IPS-NIHi7 (cell line): Measurements from ENCODE around the gene EML6.

ENCODE experiments used
- DNase-seq: peaks from one replicate; pipeline ENCODE4 v3.0.0; 2012; ENCODE audit warnings: mixed read lengths; ENCODE audit errors: extremely low spot score

EML6 gene

DNA sequence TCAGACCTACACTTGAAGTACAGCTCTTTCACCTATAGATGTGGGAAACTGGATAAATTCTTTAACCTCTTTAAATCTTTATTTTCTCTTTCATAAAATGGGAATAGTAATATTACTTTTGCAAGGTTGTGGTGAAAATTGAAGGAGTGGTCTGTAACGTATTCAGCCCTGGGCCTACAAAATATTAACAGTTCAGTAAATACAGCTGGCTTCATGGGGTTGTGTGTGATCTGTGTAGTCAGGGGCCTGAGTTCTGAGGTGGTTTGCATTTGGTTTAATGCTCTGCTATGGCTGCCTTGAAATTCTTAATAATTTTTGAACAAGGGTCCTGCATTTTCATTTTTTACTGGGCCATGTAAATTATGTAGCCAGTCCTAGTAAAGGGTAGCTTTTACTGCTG is 16.8 kb upstream of the EML6 start:
- DNase-seq: no peak

DNA sequence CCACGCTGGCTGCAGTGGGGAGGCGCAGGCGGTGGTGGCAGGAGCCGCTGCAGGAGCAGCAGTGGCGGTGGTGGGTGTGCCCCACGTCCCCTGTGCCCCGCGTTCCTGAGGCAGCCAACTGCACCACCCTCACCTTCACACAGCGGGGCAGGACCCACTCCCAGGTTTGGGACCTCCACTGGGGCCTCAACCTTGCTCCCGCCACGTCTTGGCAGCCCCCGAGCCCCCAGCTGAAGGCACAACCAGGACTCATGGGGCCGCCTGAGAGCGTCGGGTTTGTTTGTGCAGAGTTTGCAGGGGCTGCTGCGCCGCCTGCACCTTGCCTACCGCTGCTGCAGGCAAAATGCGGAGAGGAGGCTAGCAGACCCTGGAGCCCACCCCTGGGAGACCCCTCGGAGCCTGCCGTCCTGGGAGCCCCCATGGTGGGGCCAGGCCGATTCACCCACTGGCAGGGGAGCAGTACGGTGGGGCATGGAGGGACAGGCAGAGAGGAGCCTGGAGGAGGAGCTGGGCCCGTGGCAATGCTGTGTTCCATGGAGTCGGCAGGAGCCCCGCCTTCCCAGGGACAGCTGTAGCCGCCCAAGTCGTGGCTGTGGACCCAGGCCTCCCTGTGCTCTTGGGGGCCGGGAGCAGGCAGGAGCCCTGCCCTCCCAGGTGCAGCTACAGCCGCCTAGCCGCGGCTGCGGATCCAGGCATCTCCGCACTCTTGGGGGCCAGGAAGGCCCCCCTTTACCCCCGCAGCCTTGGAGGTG is 14.7 kb upstream of the EML6 start:
- DNase-seq: peak; percentile 20

DNA sequence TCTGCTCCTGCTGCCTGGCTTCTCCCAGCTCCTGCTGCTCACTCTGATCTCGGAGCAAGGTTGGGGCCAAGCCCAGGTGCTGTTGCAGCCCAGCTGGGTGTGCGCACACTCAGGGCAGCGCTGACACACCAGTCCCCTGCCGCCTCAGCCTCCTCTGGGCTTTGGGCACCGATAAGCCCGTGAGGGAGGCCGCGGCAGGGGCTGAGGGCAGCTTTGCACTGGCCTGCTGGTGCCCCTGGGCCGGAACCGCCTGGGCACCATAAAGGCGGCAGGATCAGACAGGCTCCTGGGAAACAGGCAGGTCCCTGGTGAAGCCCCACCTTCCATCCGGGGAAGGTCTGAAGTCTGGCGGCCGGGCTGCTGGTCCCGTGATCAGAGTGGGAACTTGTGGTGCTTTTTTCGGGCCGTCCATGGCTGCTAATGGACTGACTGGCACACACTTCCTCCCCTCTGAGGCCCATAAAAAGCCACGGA is 14.1 kb upstream of the EML6 start:
- no peak for DNase-seq

DNA sequence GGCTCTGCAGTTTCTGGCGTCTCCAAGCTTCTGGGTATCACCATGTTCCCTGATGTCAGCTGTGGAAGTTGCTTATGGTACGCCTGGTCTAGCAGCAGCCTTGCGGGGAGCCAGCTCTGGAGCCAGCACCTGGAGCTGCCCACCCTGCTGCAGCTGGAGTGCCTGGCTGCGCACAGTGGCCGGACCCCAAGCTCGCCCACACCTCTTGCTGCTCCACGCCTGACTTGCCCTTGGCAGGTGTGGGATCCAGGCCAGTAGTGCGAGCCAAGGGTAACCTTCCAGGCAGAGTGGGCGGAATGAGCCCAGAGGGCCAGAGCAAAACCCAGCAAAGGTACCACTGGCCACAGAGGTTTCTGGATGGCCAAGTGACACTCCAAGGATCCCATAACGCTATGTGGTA is 13.2 kb upstream of the EML6 start:
- no peak for DNase-seq

DNA sequence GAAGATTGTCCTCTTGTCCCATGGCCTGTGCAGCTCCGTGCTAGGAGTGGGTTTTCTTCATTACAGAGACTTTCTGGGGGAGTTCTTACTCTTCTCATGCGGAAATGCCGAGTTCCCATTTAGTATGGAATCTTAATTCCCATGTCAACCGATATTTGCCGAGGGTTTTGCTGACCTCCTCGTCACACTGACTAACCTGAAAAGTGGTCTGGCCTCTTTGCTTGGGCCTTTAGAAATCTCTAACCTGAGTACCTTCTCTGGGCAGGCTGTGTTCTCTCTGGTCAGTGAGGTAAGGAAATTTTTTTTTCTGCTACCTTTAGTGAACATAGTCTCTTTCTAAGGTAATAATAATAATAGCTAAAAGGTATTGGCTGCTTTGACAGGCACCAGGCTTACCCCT is 10.9 kb upstream of the EML6 start:
- DNase-seq: no peak

DNA sequence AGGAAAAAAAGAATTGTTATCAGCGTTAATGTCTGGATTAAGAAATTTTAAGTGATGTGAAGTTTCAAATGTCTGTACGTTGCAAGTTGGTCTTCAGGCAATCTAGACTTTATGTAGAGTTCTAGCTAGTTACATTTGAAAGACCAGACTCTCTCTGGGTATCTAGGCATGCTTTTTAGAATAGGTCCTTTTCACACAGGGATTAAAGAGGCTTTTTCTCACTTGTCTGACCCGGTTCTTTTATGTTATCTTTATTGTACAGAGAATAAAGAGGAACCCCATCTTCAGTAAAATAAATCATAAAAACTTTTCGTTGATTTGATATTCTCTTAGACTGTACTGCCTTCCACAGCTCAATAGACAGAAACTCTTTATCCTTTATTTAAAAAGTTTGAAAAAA is 8.5 kb upstream of the EML6 start:
- no peak for DNase-seq

DNA sequence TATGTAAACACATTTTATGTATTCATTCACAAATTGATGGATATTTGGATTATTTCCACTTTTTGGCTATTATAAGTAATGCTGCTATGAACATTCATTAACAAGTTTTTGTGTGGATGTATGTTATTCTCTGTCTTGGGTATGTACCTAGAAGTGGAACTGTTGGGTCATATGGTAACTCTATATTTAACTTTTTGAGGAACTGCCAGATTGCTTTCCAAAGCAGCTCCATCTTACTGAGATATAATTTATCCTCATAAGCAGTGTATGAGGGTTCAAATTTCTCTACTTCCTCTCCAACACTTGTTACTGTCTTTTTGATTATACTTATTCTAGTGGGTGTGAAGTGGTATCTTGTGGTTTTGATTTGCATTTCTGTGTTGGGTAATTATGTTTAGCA is 7.1 kb upstream of the EML6 start:
- no peak for DNase-seq

DNA sequence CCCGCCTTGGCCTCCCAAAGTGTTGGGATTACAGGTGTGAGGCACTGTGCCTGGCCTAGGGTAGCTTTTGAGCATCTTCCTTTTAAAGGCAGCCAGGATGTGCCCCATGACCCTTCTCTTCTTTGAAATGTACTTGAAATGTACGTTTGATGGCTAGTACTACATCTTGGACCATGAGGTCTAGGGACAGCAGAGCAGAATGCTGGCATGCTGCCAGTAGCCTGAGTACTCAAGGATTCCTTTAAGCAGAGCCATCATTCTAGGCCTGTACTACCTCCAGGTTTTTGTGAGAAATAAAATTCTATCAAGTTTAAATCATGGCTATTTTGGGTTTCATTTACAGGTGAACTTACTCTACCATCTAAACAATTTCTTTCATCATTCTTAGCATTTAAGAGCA is 2.9 kb upstream of the EML6 start:
- no peak for DNase-seq

DNA sequence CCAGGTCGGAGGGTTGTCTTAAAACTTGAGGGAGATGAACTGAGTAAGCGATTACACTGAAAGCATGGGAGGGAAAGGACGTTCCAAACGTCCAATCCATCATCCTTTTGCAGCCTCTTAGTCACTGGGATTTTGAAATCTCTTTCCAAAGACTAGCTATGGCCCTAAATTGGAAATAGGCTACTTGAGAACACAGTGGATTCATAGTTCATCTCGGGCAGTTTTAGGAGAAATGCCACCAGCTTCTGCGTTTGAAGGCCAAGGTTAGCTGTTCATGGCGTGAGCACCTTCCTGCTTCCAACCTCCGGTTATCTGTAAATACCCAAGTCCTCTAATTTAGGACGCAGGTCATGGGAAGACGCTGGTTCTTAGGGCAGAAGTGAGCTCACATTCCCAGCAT is 821 bp upstream of the EML6 start:
- DNase-seq: no peak

DNA sequence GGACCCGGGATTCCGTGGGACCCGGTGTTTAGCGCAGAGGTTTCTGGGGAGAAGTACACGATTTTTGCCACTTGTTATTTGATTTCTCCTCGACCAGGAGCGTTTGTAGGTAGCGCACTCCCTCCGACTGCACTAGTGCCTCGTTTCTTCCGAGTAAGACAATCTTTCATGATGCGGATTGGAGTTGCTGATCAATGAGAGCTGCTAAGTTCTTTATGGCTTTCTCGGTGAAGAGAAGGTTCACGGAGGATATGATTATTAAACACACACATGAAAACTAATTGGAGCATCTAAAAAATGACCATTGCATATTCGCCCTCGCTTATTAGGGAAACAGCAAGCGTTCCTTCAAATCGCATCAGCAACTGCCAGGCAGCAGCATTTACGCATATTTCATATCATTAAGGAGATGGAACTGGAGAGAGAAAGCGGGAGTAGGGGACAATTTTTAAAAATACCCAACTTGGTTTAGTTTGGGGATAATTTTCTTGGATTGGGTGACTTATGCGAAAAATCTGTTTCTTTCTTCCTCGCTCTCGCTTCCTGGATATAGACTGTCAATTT is 616 bp downstream of the EML6 start:
- no peak for DNase-seq

DNA sequence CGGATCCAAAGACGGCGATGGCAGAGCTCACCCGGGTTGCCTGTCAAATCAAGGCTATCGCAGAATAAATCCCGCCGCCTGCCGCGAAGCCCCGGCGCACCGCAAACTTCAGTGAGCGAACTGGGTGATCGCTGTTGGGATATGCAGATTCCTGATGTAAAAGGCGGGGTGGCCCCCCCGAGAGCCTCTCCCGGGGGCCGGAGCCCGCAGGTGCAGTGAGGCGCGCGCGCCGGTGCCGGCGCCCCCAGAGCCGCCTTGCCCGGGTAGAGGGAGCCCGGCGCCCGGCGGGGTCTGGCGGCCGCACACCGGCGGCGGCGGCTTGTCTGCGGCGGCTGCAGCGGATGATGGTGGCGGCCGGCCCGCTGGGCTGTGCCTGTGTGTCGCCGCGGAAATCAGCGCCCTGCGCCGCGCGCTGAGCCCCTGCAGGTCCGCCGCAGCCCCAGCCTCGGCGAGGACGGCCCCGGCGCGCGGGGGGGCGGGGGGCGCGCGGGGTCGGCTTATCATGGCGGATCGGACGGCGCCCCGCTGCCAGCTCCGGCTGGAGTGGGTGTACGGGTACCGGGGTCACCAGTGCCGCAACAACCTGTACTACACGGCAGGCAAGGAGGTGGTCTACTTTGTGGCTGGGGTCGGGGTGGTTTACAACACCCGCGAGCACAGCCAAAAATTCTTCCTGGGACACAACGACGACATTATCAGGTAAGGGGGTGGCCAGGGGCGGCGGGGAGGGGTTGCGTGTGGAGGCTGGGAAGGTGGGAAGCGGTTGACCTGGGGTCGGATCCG is 1.3 kb downstream of the EML6 start:
- DNase-seq: peak; percentile 46

DNA sequence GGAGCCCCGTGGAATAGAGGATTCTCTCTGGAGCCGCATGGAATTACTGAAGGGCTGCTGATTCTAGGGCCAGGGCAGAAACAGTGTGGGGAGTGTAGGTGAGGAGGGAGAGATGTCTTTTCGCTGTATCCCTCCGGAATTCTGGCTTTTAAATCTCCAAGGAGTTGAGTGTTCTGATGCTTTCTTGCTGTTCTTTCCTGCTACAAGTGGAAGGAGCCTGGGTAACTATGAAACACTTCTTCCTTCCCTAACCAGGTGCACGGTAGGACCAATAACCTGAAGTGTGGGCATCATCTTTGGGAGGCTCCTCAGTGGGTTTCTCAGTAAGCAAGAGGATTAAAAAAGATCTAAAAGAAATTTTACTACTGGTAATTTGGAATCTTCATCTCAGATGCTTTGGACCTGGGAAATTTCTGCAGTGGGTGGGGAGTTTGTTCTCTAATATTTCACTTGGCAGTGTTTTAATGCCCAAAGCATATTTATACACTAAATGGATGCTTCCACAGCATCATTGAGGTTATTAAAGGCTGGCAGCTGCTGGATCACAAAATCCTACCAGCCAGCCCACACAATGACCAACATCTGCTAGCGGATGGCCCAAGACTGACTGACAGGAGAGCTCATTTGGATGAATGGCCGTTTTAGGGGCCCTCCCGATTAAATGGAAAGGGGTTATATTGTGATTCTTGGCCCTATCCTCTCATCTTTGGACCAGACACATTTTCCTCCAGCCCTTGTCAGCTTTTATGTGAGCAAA is 2.1 kb downstream of the EML6 start:
- no peak for DNase-seq

DNA sequence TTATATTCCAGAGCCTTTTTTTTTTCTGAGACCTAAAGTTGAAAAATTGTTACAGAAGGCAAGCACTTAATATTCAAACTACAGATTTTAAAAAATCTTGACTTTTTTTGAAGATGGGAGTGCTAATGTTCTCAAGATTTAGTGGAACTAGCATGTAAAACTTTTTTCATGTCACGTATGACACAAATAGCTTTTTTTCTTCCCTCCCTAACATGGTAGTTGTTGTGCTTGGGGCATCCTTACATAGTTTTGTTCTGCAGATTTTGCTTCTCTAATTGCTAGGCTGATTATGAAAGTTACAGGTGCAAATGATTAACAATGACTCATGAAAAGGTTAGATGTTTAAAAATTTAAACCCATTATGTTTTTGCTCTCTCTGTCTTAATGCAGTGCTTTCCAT is 3.0 kb downstream of the EML6 start:
- no peak for DNase-seq

DNA sequence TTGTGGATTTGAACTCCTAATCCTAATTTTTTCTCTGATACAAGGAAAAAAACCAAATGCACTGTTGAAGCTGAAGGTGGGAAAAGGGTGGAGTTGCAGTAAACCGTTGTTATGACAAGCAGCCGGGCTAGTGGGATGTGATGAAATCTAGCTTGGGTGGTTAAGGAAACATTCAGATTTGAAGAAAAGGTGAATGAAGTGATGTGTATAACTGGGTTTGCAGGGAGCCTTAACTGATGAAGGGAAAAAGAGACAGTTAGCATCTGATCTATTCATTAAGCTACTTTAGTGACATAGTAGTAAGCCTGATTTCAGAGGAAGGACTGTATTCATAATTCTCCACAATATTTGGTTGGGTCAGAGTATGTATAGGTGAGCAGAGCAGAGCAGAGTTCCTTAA is 3.5 kb downstream of the EML6 start:
- DNase-seq: no peak

DNA sequence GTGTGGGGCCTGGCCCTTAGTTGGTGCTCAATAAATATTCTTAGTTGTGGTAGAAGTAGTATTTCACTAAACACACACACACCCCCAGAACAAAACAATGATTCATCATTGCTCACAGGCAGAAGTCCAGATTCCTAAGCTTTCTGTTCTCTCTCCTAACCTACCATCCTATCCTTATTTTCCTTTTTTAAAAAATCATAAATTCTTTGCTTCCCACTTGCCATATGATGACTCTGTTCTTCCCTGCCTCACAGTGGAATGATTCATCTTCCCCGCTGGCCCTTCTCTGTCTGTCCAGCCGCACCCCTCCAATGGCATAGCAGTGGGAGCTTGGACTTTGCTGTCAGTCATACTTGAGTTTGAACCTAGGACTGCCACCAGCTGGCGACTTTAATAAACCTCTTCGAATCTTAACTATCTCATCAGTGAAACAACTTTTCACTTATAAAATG is 5.2 kb downstream of the EML6 start:
- no peak for DNase-seq

DNA sequence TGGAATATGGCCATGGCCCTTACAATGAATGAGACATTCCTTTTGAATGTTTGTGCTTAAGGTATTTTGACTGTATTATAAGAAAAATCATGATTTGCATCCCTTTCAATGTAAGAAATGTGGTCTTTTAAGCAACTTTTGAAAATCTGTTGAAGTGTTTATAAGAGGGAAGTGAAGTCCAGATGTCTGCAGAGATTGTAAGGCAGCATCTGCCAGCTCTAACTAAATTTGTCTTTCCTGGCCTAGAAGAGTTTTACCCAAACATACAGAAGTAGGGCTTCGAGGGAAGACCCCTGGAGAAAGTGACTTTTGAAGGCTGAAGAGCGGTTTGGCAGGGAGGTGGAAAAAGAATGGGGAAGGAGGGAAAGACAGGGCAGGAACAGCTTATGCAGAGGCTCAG is 12.2 kb downstream of the EML6 start:
- DNase-seq: no peak

DNA sequence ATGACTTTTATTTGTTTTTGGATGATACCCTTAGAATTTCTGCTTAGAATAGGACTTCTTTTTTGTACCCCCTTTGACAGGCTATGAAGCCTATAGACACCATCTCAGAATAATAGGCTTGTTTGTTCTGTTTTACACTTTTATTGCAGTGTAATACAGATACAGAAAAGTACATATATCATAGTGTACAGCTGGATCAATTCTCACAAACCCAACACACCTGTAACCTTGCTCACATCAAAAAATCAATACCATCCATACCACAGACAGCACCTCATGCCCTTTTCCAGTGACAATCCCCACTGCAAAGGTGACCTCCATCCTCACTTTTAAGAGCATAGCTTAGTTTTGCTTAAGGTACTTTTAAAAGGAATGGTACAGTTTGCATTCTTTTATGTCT is 14.8 kb downstream of the EML6 start:
- DNase-seq: no peak

DNA sequence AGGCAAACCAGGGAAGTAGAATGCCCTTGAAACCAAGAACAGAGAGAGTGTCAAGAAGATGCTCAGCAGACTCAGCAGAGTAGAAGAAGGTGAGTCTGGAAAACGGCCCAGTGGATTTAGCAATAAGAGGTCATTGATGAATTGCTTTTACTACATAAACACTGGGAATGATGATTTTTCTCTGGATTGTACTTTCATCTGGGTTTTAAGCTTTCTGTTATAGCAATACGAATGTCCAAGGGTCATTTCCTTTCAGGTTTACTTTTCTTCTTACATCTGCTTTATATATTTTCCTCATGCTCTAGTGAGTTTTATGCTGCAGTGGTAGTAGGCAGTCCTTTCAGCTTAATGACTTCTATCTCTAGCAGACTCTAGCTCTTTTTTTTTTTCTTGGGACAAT is 16.9 kb downstream of the EML6 start:
- no peak for DNase-seq

DNA sequence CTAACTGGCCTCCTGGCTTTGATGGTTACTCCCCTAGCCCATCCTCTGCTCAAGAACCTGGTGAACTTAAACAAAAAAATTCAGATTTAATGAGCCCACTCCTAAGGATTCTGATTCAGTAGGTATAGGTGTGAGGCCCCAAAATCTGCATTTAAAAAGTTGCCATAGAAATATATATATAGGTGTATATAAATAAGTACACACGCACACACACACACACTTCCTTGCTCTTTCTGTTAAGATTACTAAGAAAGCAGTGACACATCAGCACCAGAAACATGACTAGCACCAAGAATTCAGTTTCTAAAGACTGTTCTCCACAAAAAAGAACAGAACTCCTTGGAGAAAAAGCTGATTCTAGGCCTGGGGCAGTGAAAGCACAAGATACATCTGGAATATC is 17.8 kb downstream of the EML6 start:
- DNase-seq: no peak

DNA sequence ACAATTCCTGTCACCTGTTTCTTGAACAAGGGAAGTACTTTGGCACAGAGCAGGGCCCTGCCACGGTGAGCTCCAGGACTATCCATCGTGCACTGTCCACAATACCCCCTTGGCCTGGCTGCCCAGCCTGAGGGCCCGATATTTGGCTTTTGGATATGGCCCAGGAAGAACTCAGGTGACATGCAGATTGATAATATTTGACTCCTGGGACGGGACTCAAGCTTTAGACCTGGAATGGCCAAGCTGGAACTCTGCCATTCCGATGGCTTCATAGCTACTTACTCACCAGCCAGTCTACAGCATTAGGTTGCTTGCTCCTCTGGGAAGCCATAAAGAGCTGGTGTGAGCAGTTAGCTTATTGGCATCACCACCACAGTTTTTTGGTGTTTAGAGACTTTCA is 26.6 kb downstream of the EML6 start:
- DNase-seq: no peak

DNA sequence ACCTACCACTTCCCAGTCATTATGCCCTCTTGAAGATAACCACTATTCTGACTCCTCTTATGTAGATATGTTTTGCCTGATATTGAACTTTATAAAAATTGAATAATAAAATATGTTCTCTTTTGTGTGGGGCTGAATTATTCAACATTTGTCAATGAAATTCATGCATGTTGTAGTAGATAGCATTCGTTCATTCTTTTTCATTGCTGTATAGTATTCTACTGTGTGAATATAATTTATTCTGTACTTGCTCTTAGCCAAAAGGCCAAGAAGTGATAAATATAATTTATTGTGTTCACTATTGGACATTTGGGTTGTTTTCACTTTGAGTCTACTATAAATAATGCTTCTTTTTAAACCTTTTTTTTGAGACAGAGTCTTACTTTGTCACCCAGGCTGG is 29.0 kb downstream of the EML6 start:
- no peak for DNase-seq

DNA sequence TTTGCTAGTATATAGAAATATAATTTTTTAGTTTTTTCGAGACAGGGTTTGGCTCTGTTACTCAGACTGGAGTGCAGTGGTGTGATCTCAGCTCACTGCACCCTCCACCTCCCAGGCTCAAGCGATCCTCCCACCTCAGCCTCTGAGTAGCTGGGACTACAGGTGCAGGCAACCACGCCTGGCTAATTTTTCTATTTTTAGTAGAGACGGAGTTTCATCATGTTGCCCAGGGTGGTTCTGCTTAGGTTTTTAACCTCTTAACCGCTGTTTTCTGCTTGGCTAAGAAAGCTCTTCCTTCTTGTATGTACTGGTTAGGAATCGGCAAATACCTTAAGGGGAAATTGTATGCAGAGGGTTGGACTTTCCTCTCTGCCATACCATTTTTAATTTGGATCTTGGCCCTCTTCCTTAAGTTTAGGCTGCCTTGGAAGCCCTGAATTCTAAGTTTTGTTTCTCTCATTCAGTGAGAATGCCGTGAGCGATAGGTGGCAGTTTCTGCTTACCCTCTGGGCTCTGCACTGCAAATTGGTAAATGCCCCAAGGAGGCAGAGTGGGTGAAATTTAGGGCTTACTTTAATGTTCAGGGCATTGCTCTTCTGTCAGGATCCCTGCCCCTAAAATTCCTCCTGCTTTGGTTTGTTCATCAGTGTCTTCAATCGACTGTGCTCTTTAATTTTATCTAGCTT is 32.3 kb downstream of the EML6 start:
- no peak for DNase-seq
